Measurements from ENCODE around the gene CBFA2T3. TPM values are rescaled to one million over a fixed set of nuclear protein-coding genes. Genes with fewer than 3 reads are reported as not detected.

CBFA2T3 gene
- total and polyA plus RNA-seq, 2 of the 13 experiments (the other 11 are each of a cell fraction or from before 2014, with no cell fraction given) = 0.05 TPM; not detected in 1

- peak; percentile 86 for TF ChIP-seq CREB1 (IDR thresholded peaks at IDR 0.05)
- no peak for TF ChIP-seq CREB1 (CRISPR knock-in tag; IDR thresholded peaks at IDR 0.05)
- no peak for TF ChIP-seq ZNF639 (CRISPR knock-in tag; conservative IDR thresholded peaks at IDR 0.05)
- TF ChIP-seq ZNF350 (CRISPR knock-in tag; IDR thresholded peaks at IDR 0.05; ENCODE audit: borderline replicate concordance, low read depth) = peak; percentile 86; the same call in 1 of the 2 replicates
- TF ChIP-seq ZNF234 (CRISPR knock-in tag; conservative IDR thresholded peaks at IDR 0.05) = no peak
- peak; percentile 69 for TF ChIP-seq ETV5 (CRISPR knock-in tag; IDR thresholded peaks at IDR 0.05; ENCODE audit: borderline replicate concordance)
- TF ChIP-seq KLF16 (CRISPR knock-in tag; IDR thresholded peaks at IDR 0.05) = peak in 1 of 2 experiments; percentile 68; a peak in 1 of 4 replicates
- 0 out of 2 replicates have a peak, but pooled peaks have one; percentile 61 for TF ChIP-seq ZNF468 (CRISPR knock-in tag; IDR thresholded peaks at IDR 0.05)
- peak; percentile 38; the same call in 1 of the 2 replicates for TF ChIP-seq HES4 (CRISPR knock-in tag; IDR thresholded peaks at IDR 0.05; ENCODE audit: borderline replicate concordance)
- peak; percentile 83 for TF ChIP-seq ZBTB38 (CRISPR knock-in tag; IDR thresholded peaks at IDR 0.05)
- TF ChIP-seq IKZF5 (CRISPR knock-in tag; IDR thresholded peaks at IDR 0.05) = peak; percentile 53
- TF ChIP-seq ZBTB44 (CRISPR knock-in tag; IDR thresholded peaks at IDR 0.05) = peak; percentile 67; the same call in 1 of the 2 replicates
- TF ChIP-seq JUNB (CRISPR knock-in tag; IDR thresholded peaks at IDR 0.05; ENCODE audit: borderline replicate concordance) = no peak
- no peak; the same call in 1 of the 2 replicates for TF ChIP-seq MLXIP (CRISPR knock-in tag; IDR thresholded peaks at IDR 0.05; ENCODE audit: borderline replicate concordance)
- no peak for TF ChIP-seq ZBTB39 (CRISPR knock-in tag; IDR thresholded peaks at IDR 0.05)
- peak; percentile 20; the same call in 1 of the 2 replicates for TF ChIP-seq NFYC (CRISPR knock-in tag; IDR thresholded peaks at IDR 0.05)
- peak; percentile 59 for TF ChIP-seq HOXD1 (CRISPR knock-in tag; IDR thresholded peaks at IDR 0.05)
- TF ChIP-seq RARG (CRISPR knock-in tag; IDR thresholded peaks at IDR 0.05; ENCODE audit: low read depth) = peak; percentile 81; the same call in 1 of the 2 replicates
Measured at GRCh38 chr16:88856828-88857727, 119.9 kb downstream of the CBFA2T3 start, which contains the start of the genes GALNS and TRAPPC2L (continued).

All from HepG2 (cell line).